Ovary (tissue), 3 donors: Measurements from ENCODE around the gene NOXA1.

Experiments
- EP300 ChIP-seq: sonication (generic); formaldehyde crosslinking; IDR thresholded peaks from one replicate; pipeline ENCODE4 v1.6.1; 2017; ENCODE audit warnings: antibody characterized with exemption
- TF ChIP-seq, protein P1 (sequence below), 3 donors: fragments of 450-650 bp in 2 of 3; fragments of 200-600 bp in 1 of 3; IDR thresholded peaks; one replicate each; pipeline versions ENCODE4 v1.5.1 to v1.8.0; 2016 to 2022; ENCODE audit warnings: antibody characterized with exemption in 3 of 3, mild to moderate bottlenecking in 1 of 3
- donor health status: DM: no; HTN: no; CAD: no.

DNA sequence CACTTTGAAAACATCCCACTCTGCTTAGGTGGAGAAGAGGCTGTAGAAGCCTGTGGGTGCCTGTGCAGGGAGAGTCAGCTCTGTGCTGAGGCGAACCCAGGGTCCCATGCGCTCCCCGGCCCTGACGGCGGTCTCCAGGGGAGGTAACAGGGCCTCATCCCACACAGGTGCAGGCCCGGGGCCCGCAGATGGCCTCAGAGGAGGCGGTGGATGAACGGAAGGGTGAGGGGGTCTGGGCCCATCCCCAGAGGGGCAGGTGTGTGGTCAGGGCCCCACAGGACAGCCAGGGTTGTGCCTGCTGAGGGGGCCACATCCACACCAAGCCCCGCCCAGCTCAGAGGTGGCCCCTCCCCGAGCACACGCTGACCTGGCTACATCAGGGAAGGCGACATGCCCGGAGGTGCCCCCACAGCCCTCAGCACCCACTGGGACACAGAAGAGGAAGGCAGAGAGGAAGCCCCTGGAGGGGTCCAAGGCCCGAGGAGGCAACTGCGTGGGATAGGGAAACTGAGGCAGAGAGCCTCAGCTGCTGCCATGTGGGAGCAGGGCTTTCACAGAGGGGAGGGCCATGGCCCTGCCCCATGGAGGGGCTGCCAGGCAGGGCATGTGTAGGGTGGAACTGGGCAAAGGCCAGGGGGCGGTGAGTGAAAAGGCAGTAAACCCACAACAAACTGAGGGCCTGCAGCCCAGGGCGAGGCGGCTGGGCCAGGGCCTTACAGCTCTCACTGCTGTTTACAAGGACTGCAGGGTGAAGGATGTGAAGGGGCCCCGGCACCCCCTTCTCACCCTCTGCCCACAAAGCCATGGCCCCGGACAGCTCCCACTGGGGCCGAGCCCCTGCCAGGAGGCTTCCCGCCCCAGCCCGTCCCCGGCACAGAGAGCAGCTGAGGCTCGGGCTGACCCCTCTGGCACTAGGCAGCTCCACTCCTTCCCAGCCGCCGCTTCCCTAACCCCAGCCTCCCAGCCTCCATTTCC, 29.7 kb upstream of the NOXA1 start:
- TF ChIP-seq EP300, result no peak
- TF ChIP-seq, protein P1, sequence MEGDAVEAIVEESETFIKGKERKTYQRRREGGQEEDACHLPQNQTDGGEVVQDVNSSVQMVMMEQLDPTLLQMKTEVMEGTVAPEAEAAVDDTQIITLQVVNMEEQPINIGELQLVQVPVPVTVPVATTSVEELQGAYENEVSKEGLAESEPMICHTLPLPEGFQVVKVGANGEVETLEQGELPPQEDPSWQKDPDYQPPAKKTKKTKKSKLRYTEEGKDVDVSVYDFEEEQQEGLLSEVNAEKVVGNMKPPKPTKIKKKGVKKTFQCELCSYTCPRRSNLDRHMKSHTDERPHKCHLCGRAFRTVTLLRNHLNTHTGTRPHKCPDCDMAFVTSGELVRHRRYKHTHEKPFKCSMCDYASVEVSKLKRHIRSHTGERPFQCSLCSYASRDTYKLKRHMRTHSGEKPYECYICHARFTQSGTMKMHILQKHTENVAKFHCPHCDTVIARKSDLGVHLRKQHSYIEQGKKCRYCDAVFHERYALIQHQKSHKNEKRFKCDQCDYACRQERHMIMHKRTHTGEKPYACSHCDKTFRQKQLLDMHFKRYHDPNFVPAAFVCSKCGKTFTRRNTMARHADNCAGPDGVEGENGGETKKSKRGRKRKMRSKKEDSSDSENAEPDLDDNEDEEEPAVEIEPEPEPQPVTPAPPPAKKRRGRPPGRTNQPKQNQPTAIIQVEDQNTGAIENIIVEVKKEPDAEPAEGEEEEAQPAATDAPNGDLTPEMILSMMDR (IDR thresholded peaks at IDR 0.05), result no peak
